SK-N-MC (cell line): ENCODE data around the gene GOLGA8M.
"Not testable (repeated sequence)": the region's sequence is repeated elsewhere in the genome, so short reads cannot be mapped to it uniquely, and the experiment has no call there.

Source experiments
- EZH2 ChIP-seq: fragments of 200-600 bp; sonication (generic); IDR thresholded peaks from one replicate; pipeline ENCODE4 v1.6.1; 2017; ENCODE audit warnings: antibody characterized with exemption
- POLR2AphosphoS5 ChIP-seq: IDR thresholded peaks from 2 replicates; pipeline ENCODE4 v1.6.1; 2012; ENCODE audit warnings: mild to moderate bottlenecking, low read depth, low read length, borderline replicate concordance

GRCh38 chr15:28718576-28718975, 6.4 kb upstream of the GOLGA8M start:
- TF ChIP-seq EZH2, POLR2AphosphoS5: not testable (repeated sequence)
